HK-2 (cell line): ENCODE data around the gene NEK8.
A peak's percentile ranks its signal among the peaks of the same experiment; 100 is the strongest.

Experiments used
- DNase-seq: peaks from one replicate; pipeline ENCODE4 v3.0.0-alpha.2; 2018; ENCODE audit not compliant: unreplicated experiment

NEK8 gene

GRCh38 chr17:28744972-28745785, 16.6 kb downstream of the NEK8 start:
- peak; percentile 64 for DNase-seq

- peak; percentile 64 for DNase-seq
These were observed 17.3 kb downstream of the NEK8 start for GRCh38 chr17:28745786-28746411.

GRCh38 chr17:28746611-28747050, 18.0 kb downstream of the NEK8 start:
- DNase-seq = no peak

GRCh38 chr17:28747051-28747691, 18.6 kb downstream of the NEK8 start:
- DNase-seq = no peak

GRCh38 chr17:28747801-28748750, 19.5 kb downstream of the NEK8 start:
- no peak for DNase-seq

- no peak for DNase-seq
These were observed 20.4 kb downstream of the NEK8 start for GRCh38 chr17:28748852-28749515.

GRCh38 chr17:28749516-28750177, 21.1 kb downstream of the NEK8 start:
- DNase-seq = no peak

GRCh38 chr17:28750178-28751047, 21.8 kb downstream of the NEK8 start:
- peak; percentile 94 for DNase-seq

GRCh38 chr17:28751600-28752366, 23.2 kb downstream of the NEK8 start:
- DNase-seq = no peak

GRCh38 chr17:28755486-28755885, 26.9 kb downstream of the NEK8 start:
- DNase-seq = peak; percentile 45

GRCh38 chr17:28756049-28756804, 27.6 kb downstream of the NEK8 start:
- no peak for DNase-seq

- DNase-seq = no peak
These were observed 30.0 kb downstream of the NEK8 start for GRCh38 chr17:28758411-28759121.

- no peak for DNase-seq
These were observed 30.8 kb downstream of the NEK8 start for GRCh38 chr17:28759256-28759865.

- DNase-seq = no peak
These were observed 32.3 kb downstream of the NEK8 start for GRCh38 chr17:28760601-28761562.

- DNase-seq = no peak
These were observed 34.7 kb downstream of the NEK8 start for GRCh38 chr17:28763137-28763799.
